WTC11 (cell line): ENCODE data around the gene RGS6. TPM values are rescaled to one million over a fixed set of nuclear protein-coding genes. Genes with fewer than 3 reads are reported as not detected.

Source experiments
- ATAC-seq: fragments of 200-7000 bp; cut with Tn5 transposase; 2 replicates; pipeline ENCODE4 v1.10.0; 2021; ENCODE audit warnings: mild to moderate bottlenecking, moderate library complexity
- CTCF ChIA-PET: fragments of 300-600 bp; sonication (Branson Sonifier 250); formaldehyde crosslinking; loops from one replicate; lab custom pipeline; 2021; ENCODE audit warnings: antibody characterized with exemption; lab: Charles Lee
- POLR2A ChIA-PET: fragments of 350-600 bp; sonication (Branson Sonifier 250); formaldehyde crosslinking; loops from one replicate; lab custom pipeline; 2021; ENCODE audit warnings: antibody characterized with exemption; lab: Charles Lee
- DNase-seq: peaks from one replicate; pipeline ENCODE4 v3.0.0; 2021; ENCODE audit warnings: low spot score
- H3K27ac Mint-ChIP-seq: 2 replicates; pipeline ENCODE4 v1.8.0; 2021; ENCODE audit warnings: mixed read lengths
- H3K27me3 Mint-ChIP-seq: 2 replicates; pipeline ENCODE4 v1.8.0; 2021; ENCODE audit warnings: low read depth, mild to moderate bottlenecking, moderate library complexity, mixed read lengths
- H3K36me3 Mint-ChIP-seq: 2 replicates; pipeline ENCODE4 v1.8.0; 2021; ENCODE audit warnings: mixed read lengths
- H3K4me1 Mint-ChIP-seq: 2 replicates; pipeline ENCODE4 v1.8.0; 2022; ENCODE audit warnings: mixed read lengths
- H3K4me3 Mint-ChIP-seq: 2 replicates; pipeline ENCODE4 v1.8.0; 2021; ENCODE audit warnings: mild to moderate bottlenecking, moderate library complexity, mixed read lengths
- H3K9me3 Mint-ChIP-seq: 2 replicates; pipeline ENCODE4 v1.8.0; 2021; ENCODE audit warnings: mixed read lengths
- CREB1 ChIP-seq: sonication (generic); formaldehyde crosslinking; IDR thresholded peaks from 2 replicates; pipeline ENCODE4 v1.8.0; 2023; ENCODE audit warnings: mild to moderate bottlenecking, missing genetic modification reagents
- ELF4 ChIP-seq: sonication (generic); formaldehyde crosslinking; IDR thresholded peaks from 2 replicates; pipeline ENCODE4 v1.8.1; 2022; ENCODE audit warnings: low read depth, mild to moderate bottlenecking, moderate library complexity, missing genetic modification reagents
- EMX1 ChIP-seq: fragments of 250-450 bp; sonication (Bioruptor Pico); IDR thresholded peaks from 2 replicates; pipeline ENCODE4 v1.8.0; 2021; ENCODE audit warnings: mild to moderate bottlenecking
- ETV6 ChIP-seq: sonication (generic); formaldehyde crosslinking; IDR thresholded peaks from 2 replicates; pipeline ENCODE4 v1.8.1; 2022; ENCODE audit warnings: mild to moderate bottlenecking, missing genetic modification reagents
- FOXK1 ChIP-seq: sonication (generic); formaldehyde crosslinking; IDR thresholded peaks from 2 replicates; pipeline ENCODE4 v1.8.0; 2022; ENCODE audit warnings: mild to moderate bottlenecking, moderate library complexity, missing genetic modification reagents
- GRHL2 ChIP-seq: fragments of 250-450 bp; sonication (Bioruptor Pico); IDR thresholded peaks from 2 replicates; pipeline ENCODE4 v1.8.0; 2022; ENCODE audit warnings: mild to moderate bottlenecking, moderate library complexity; ENCODE audit not compliant: insufficient replicate concordance, severe bottlenecking
- GTF2I ChIP-seq: fragments of 250-450 bp; sonication (Bioruptor Pico); conservative IDR thresholded peaks from 2 replicates; pipeline ENCODE4 v1.4.0; 2021; ENCODE audit warnings: mild to moderate bottlenecking
- MYBL2 ChIP-seq: sonication (generic); formaldehyde crosslinking; IDR thresholded peaks from 2 replicates; pipeline ENCODE4 v1.8.1; 2023; ENCODE audit warnings: mild to moderate bottlenecking, moderate library complexity, missing genetic modification reagents
- NFE2L1 ChIP-seq: sonication (generic); formaldehyde crosslinking; IDR thresholded peaks from 2 replicates; pipeline ENCODE4 v1.8.1; 2023; ENCODE audit warnings: missing genetic modification reagents
- NR1H2 ChIP-seq: sonication (generic); formaldehyde crosslinking; IDR thresholded peaks from 2 replicates; pipeline ENCODE4 v1.9.0; 2021; ENCODE audit warnings: mild to moderate bottlenecking, moderate library complexity, missing genetic modification reagents
- NR3C1 ChIP-seq: sonication (generic); formaldehyde crosslinking; conservative IDR thresholded peaks from 2 replicates; pipeline ENCODE4 v1.8.1; 2023; ENCODE audit warnings: low read depth, mild to moderate bottlenecking, missing genetic modification reagents
- OVOL2 ChIP-seq: fragments of 250-450 bp; sonication (Bioruptor Pico); IDR thresholded peaks from 2 replicates; pipeline ENCODE4 v1.9.0; 2021; ENCODE audit warnings: mild to moderate bottlenecking, borderline replicate concordance
- PRRX2 ChIP-seq: fragments of 250-450 bp; sonication (Bioruptor Pico); IDR thresholded peaks from 2 replicates; pipeline ENCODE4 v1.8.0; 2021; ENCODE audit warnings: mild to moderate bottlenecking
- RORB ChIP-seq: fragments of 250-450 bp; sonication (Bioruptor Pico); IDR thresholded peaks from 2 replicates; pipeline ENCODE4 v1.9.0; 2021; ENCODE audit warnings: mild to moderate bottlenecking
- SMAD4 ChIP-seq: sonication (generic); formaldehyde crosslinking; IDR thresholded peaks from 2 replicates; pipeline ENCODE4 v1.8.0; 2022; ENCODE audit warnings: mild to moderate bottlenecking, missing genetic modification reagents
- TCF7 ChIP-seq: sonication (generic); formaldehyde crosslinking; IDR thresholded peaks from 2 replicates; pipeline ENCODE4 v1.8.0; 2022; ENCODE audit warnings: mild to moderate bottlenecking, low read depth, missing genetic modification reagents, moderate library complexity
- ZNF121 ChIP-seq: sonication (generic); formaldehyde crosslinking; IDR thresholded peaks from 2 replicates; pipeline ENCODE4 v1.8.0; 2023; ENCODE audit warnings: missing genetic modification reagents
- ZNF138 ChIP-seq: sonication (generic); formaldehyde crosslinking; conservative IDR thresholded peaks from 2 replicates; pipeline ENCODE4 v1.8.1; 2022; ENCODE audit warnings: mild to moderate bottlenecking, moderate library complexity, missing genetic modification reagents
- ZNF219 ChIP-seq: sonication (generic); formaldehyde crosslinking; IDR thresholded peaks from 2 replicates; pipeline ENCODE4 v1.8.0; 2023; ENCODE audit warnings: missing genetic modification reagents, mild to moderate bottlenecking, borderline replicate concordance
- ZNF396 ChIP-seq: fragments of 250-450 bp; sonication (Bioruptor Pico); IDR thresholded peaks from 2 replicates; pipeline ENCODE4 v1.8.0; 2021; ENCODE audit warnings: mild to moderate bottlenecking, moderate library complexity, borderline replicate concordance
- total RNA-seq: library from RNA; stranded (reverse); gene quantifications from 3 replicates; pipeline ENCODE4 v1.2.3, GENCODE V29; 2021
- TF ChIP-seq, protein P1 (sequence below): sonication (generic); formaldehyde crosslinking; IDR thresholded peaks from 2 replicates; pipeline ENCODE4 v1.8.0; 2022; ENCODE audit warnings: mild to moderate bottlenecking, missing genetic modification reagents
- TF ChIP-seq, protein P2 (sequence below): fragments of 250-450 bp; sonication (Bioruptor Pico); IDR thresholded peaks from 2 replicates; pipeline ENCODE4 v1.8.0; 2021; ENCODE audit warnings: mild to moderate bottlenecking
- TF ChIP-seq, protein P3 (sequence below): sonication (generic); formaldehyde crosslinking; IDR thresholded peaks from 2 replicates; pipeline ENCODE4 v1.8.1; 2023; ENCODE audit warnings: mild to moderate bottlenecking, missing genetic modification reagents, moderate library complexity
- TF ChIP-seq, protein P4 (sequence below): sonication (generic); formaldehyde crosslinking; IDR thresholded peaks from 2 replicates; pipeline ENCODE4 v1.8.1; 2022; ENCODE audit warnings: mild to moderate bottlenecking, missing genetic modification reagents, moderate library complexity, borderline replicate concordance
- TF ChIP-seq, protein P5 (sequence below): sonication (generic); formaldehyde crosslinking; IDR thresholded peaks from 2 replicates; pipeline ENCODE4 v1.8.0; 2022; ENCODE audit warnings: mild to moderate bottlenecking, missing genetic modification reagents
- TF ChIP-seq, protein P6 (sequence below): sonication (generic); formaldehyde crosslinking; IDR thresholded peaks from 2 replicates; pipeline ENCODE4 v1.8.1; 2023; ENCODE audit warnings: mild to moderate bottlenecking, missing genetic modification reagents, borderline replicate concordance

RGS6 gene
- total RNA-seq, 1 experiment from 2014 or later: 1.0 TPM

DNA sequence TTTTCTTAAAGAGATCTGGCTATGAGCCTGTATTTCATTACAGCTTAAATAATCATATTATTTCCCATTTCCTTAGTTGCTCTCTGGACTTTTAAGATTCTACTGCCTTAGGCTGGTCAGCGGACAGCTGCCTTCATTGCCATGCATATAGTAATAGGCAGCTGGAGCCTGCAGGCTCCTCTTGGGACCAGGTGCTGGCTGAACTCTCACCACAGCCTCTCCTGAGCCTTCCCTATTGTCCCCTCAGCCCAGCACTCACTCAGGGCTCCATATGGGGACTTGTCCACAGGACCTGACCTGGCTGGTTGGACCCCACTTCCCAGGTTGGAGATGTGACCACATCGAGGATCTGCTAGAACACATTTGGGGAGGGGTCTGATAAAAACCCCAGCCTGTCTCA is 556.3 kb downstream of the RGS6 start:
- H3K4me3 Mint-ChIP-seq: no peak overlapping the region
- POLR2A ChIA-PET: no interaction called here
- peaks cover 15% of the 10 kb centered on the region for H3K36me3 Mint-ChIP-seq
- H3K9me3 Mint-ChIP-seq: peaks cover 53% of the 10 kb centered on the region
- no peak overlapping the region for H3K27ac Mint-ChIP-seq
- no peak for DNase-seq
- peaks cover 11% of the 10 kb centered on the region; the same call in 1 of the 2 replicates for H3K27me3 Mint-ChIP-seq
- H3K4me1 Mint-ChIP-seq: no peaks in the 10 kb centered on the region
- CTCF ChIA-PET: no interaction called here
- ATAC-seq: no peak
- TF ChIP-seq, protein P1, sequence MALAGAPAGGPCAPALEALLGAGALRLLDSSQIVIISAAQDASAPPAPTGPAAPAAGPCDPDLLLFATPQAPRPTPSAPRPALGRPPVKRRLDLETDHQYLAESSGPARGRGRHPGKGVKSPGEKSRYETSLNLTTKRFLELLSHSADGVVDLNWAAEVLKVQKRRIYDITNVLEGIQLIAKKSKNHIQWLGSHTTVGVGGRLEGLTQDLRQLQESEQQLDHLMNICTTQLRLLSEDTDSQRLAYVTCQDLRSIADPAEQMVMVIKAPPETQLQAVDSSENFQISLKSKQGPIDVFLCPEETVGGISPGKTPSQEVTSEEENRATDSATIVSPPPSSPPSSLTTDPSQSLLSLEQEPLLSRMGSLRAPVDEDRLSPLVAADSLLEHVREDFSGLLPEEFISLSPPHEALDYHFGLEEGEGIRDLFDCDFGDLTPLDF (CRISPR knock-in tag): no peak
- TF ChIP-seq ZNF219 (CRISPR knock-in tag): no peak
- TF ChIP-seq OVOL2 (CRISPR knock-in tag): no peak
- TF ChIP-seq GTF2I (CRISPR knock-in tag): no peak
- TF ChIP-seq EMX1 (CRISPR knock-in tag): no peak
- no peak for TF ChIP-seq FOXK1 (CRISPR knock-in tag)
- TF ChIP-seq TCF7 (CRISPR knock-in tag): no peak
- no peak for TF ChIP-seq NFE2L1 (CRISPR knock-in tag)
- TF ChIP-seq RORB: no peak
- no peak for TF ChIP-seq ZNF396 (CRISPR knock-in tag)
- TF ChIP-seq, protein P2, sequence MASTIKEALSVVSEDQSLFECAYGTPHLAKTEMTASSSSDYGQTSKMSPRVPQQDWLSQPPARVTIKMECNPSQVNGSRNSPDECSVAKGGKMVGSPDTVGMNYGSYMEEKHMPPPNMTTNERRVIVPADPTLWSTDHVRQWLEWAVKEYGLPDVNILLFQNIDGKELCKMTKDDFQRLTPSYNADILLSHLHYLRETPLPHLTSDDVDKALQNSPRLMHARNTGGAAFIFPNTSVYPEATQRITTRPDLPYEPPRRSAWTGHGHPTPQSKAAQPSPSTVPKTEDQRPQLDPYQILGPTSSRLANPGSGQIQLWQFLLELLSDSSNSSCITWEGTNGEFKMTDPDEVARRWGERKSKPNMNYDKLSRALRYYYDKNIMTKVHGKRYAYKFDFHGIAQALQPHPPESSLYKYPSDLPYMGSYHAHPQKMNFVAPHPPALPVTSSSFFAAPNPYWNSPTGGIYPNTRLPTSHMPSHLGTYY: no peak
- TF ChIP-seq GRHL2: no peak
- no peak for TF ChIP-seq CREB1 (CRISPR knock-in tag)

DNA sequence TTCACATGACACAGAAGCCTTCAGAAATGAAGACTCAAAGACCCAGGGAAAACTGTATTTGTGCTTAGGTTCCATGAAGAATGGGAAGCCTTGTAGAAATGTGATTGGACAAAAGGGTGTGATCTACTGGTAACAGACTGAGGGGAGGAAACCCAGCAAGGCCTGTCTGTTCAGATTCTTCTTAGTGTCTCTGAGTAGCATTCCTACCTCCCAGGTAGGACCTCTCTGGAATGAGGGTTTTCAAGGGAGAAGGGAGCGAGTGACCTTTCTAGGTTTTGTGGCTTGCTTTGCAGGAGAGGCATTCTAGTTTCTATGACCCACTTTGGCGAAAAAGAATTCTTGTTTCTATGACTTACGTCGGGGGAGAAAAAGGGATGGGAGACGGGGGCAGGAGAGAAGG is 560.0 kb downstream of the RGS6 start:
- Mint-ChIP-seq H3K9me3 (peaks cover 62% of the 10 kb centered on the region), H3K4me3 (no peak overlapping the region), H3K27ac (no peak overlapping the region), H3K36me3 (peaks cover 24% of the 10 kb centered on the region), H3K4me1 (peaks cover 3% of the 10 kb centered on the region), H3K27me3 (peaks cover 8% of the 10 kb centered on the region; the same call in 1 of the 2 replicates)
- ATAC-seq: no peak
- ChIA-PET CTCF (no interaction called here), POLR2A (no interaction called here)
- DNase-seq: no peak
- TF ChIP-seq, protein P3, sequence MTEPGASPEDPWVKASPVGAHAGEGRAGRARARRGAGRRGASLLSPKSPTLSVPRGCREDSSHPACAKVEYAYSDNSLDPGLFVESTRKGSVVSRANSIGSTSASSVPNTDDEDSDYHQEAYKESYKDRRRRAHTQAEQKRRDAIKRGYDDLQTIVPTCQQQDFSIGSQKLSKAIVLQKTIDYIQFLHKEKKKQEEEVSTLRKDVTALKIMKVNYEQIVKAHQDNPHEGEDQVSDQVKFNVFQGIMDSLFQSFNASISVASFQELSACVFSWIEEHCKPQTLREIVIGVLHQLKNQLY: no peak
- TF ChIP-seq ZNF121 (CRISPR knock-in tag): no peak
- no peak for TF ChIP-seq MYBL2 (CRISPR knock-in tag)
- no peak for TF ChIP-seq ZNF138 (CRISPR knock-in tag)
- TF ChIP-seq, protein P4, sequence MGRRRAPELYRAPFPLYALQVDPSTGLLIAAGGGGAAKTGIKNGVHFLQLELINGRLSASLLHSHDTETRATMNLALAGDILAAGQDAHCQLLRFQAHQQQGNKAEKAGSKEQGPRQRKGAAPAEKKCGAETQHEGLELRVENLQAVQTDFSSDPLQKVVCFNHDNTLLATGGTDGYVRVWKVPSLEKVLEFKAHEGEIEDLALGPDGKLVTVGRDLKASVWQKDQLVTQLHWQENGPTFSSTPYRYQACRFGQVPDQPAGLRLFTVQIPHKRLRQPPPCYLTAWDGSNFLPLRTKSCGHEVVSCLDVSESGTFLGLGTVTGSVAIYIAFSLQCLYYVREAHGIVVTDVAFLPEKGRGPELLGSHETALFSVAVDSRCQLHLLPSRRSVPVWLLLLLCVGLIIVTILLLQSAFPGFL (CRISPR knock-in tag): no peak
- TF ChIP-seq PRRX2 (CRISPR knock-in tag): no peak
- no peak for TF ChIP-seq TCF7 (CRISPR knock-in tag)
- TF ChIP-seq GRHL2: no peak
- no peak for TF ChIP-seq ELF4 (CRISPR knock-in tag)
- TF ChIP-seq SMAD4 (CRISPR knock-in tag): no peak
- TF ChIP-seq NR3C1 (CRISPR knock-in tag): no peak
- TF ChIP-seq, protein P5, sequence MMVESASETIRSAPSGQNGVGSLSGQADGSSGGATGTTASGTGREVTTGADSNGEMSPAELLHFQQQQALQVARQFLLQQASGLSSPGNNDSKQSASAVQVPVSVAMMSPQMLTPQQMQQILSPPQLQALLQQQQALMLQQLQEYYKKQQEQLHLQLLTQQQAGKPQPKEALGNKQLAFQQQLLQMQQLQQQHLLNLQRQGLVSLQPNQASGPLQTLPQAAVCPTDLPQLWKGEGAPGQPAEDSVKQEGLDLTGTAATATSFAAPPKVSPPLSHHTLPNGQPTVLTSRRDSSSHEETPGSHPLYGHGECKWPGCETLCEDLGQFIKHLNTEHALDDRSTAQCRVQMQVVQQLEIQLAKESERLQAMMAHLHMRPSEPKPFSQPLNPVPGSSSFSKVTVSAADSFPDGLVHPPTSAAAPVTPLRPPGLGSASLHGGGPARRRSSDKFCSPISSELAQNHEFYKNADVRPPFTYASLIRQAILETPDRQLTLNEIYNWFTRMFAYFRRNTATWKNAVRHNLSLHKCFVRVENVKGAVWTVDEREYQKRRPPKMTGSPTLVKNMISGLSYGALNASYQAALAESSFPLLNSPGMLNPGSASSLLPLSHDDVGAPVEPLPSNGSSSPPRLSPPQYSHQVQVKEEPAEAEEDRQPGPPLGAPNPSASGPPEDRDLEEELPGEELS (CRISPR knock-in tag): no peak
- TF ChIP-seq, protein P6, sequence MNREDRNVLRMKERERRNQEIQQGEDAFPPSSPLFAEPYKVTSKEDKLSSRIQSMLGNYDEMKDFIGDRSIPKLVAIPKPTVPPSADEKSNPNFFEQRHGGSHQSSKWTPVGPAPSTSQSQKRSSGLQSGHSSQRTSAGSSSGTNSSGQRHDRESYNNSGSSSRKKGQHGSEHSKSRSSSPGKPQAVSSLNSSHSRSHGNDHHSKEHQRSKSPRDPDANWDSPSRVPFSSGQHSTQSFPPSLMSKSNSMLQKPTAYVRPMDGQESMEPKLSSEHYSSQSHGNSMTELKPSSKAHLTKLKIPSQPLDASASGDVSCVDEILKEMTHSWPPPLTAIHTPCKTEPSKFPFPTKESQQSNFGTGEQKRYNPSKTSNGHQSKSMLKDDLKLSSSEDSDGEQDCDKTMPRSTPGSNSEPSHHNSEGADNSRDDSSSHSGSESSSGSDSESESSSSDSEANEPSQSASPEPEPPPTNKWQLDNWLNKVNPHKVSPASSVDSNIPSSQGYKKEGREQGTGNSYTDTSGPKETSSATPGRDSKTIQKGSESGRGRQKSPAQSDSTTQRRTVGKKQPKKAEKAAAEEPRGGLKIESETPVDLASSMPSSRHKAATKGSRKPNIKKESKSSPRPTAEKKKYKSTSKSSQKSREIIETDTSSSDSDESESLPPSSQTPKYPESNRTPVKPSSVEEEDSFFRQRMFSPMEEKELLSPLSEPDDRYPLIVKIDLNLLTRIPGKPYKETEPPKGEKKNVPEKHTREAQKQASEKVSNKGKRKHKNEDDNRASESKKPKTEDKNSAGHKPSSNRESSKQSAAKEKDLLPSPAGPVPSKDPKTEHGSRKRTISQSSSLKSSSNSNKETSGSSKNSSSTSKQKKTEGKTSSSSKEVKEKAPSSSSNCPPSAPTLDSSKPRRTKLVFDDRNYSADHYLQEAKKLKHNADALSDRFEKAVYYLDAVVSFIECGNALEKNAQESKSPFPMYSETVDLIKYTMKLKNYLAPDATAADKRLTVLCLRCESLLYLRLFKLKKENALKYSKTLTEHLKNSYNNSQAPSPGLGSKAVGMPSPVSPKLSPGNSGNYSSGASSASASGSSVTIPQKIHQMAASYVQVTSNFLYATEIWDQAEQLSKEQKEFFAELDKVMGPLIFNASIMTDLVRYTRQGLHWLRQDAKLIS (CRISPR knock-in tag): no peak
- no peak for TF ChIP-seq ETV6 (CRISPR knock-in tag)
- TF ChIP-seq NR1H2 (CRISPR knock-in tag): no peak
